IMR-90 (cell line): Measurements from ENCODE around the gene SLC30A2. TPM values are rescaled to one million over a fixed set of nuclear protein-coding genes. Genes with fewer than 3 reads are reported as not detected.

Source experiments
- ATAC-seq: fragments of 200-7000 bp; cut with Tn5 transposase; 2 replicates; pipeline ENCODE4 v1.9.1; 2020; ENCODE audit warnings: low read depth, mild to moderate bottlenecking, moderate library complexity
- BruUV-seq: library from RNA; stranded (reverse); fragments of 400-500 nt; replicated peaks from 2 replicates; lab custom pipeline; 2021; lab: Mats Ljungman, UMichigan
- CTCF ChIA-PET: fragments of 300-600 bp; formaldehyde crosslinking; extraction: SDS; loops from one replicate; lab custom pipeline; 2021; ENCODE audit warnings: antibody characterized with exemption; lab: Yijun Ruan, JAX
- POLR2A ChIA-PET: fragments of 300-600 bp; sonication (Branson Sonifier 250); formaldehyde crosslinking; loops from one replicate; lab custom pipeline; 2022; ENCODE audit warnings: antibody characterized with exemption; ENCODE audit not compliant: unreplicated experiment; lab: Charles Lee
- DNase-seq: peaks from one replicate; pipeline ENCODE4 v3.0.0; 2013
- H2AFZ ChIP-seq: replicated peaks from 2 replicates; pipeline ENCODE3; 2013; ENCODE audit warnings: low read length, mild to moderate bottlenecking; ENCODE audit not compliant: poor library complexity
- H2AK5ac ChIP-seq: 2 replicates; pipeline ENCODE4 v1.6.1; 2013; ENCODE audit warnings: low read depth, low read length, inconsistent platforms
- H2AK9ac ChIP-seq: replicated peaks from 2 replicates; pipeline ENCODE3; 2013; ENCODE audit warnings: mild to moderate bottlenecking, low read depth, low read length, moderate library complexity; ENCODE audit not compliant: poor library complexity
- H2BK120ac ChIP-seq: 2 replicates; pipeline ENCODE4 v1.6.1; 2013; ENCODE audit warnings: low read depth, low read length, inconsistent platforms
- H2BK15ac ChIP-seq: 3 replicates; pipeline ENCODE4 v1.6.1; 2013; ENCODE audit warnings: low read depth, low read length, inconsistent platforms
- H2BK20ac ChIP-seq: 2 replicates; pipeline ENCODE4 v1.6.1; 2013; ENCODE audit warnings: low read depth, mild to moderate bottlenecking, inconsistent platforms, low read length, moderate library complexity
- H2BK5ac ChIP-seq: 2 replicates; pipeline ENCODE4 v1.6.1; 2013; ENCODE audit warnings: mild to moderate bottlenecking, low read depth, low read length, inconsistent platforms; ENCODE audit not compliant: poor library complexity, severe bottlenecking
- H3K14ac ChIP-seq: replicated peaks from 2 replicates; pipeline ENCODE4 v1.6.1; 2013; ENCODE audit warnings: low read depth, low read length, inconsistent platforms
- H3K18ac ChIP-seq: 2 replicates; pipeline ENCODE4 v1.6.1; 2013; ENCODE audit warnings: low read depth, low read length, control low read depth
- H3K23ac ChIP-seq: 2 replicates; pipeline ENCODE4 v1.6.1; 2013; ENCODE audit warnings: low read depth, low read length, inconsistent platforms
- H3K27ac ChIP-seq: 2 replicates; pipeline ENCODE4 v1.5.1; 2013; ENCODE audit warnings: mild to moderate bottlenecking, control low read depth, low read length; ENCODE audit not compliant: insufficient read depth
- H3K27me3 ChIP-seq: 2 replicates; pipeline ENCODE4 v1.6.1; 2013; ENCODE audit warnings: low read length; ENCODE audit not compliant: control insufficient read depth, insufficient read depth
- H3K36me3 ChIP-seq: 2 replicates; pipeline ENCODE4 v1.6.1; 2013; ENCODE audit warnings: low read length, mixed read lengths; ENCODE audit not compliant: control insufficient read depth, insufficient read depth
- H3K4ac ChIP-seq: 2 replicates; pipeline ENCODE4 v1.6.1; 2013; ENCODE audit warnings: low read depth, low read length, inconsistent platforms
- H3K4me1 ChIP-seq: 2 replicates; pipeline ENCODE4 v1.6.1; 2013; ENCODE audit warnings: low read length, mixed read lengths; ENCODE audit not compliant: control insufficient read depth, insufficient read depth
- H3K4me2 ChIP-seq: 2 replicates; pipeline ENCODE4 v1.6.1; 2013; ENCODE audit warnings: low read depth, mild to moderate bottlenecking, control low read depth, low read length, moderate library complexity
- H3K4me3 ChIP-seq: 2 replicates; pipeline ENCODE4 v1.5.1; 2013; ENCODE audit warnings: low read depth, mild to moderate bottlenecking, control low read depth, low read length, moderate library complexity; ENCODE audit not compliant: insufficient read depth
- H3K56ac ChIP-seq: 2 replicates; pipeline ENCODE4 v1.6.1; 2013; ENCODE audit warnings: low read length, inconsistent platforms; ENCODE audit not compliant: insufficient read depth; ENCODE audit errors: extremely low read depth
- H3K79me1 ChIP-seq, 2 experiments: 2 replicates each; pipeline ENCODE4 v1.6.1; 2013; ENCODE audit warnings: low read length in 2 of 2, inconsistent platforms in 1 of 2, low read depth in 1 of 2
- H3K9ac ChIP-seq: 2 replicates; pipeline ENCODE4 v1.6.1; 2013; ENCODE audit warnings: low read depth, low read length, control low read depth
- H3K9me1 ChIP-seq: 2 replicates; pipeline ENCODE4 v1.6.1; 2013; ENCODE audit warnings: low read length, inconsistent platforms; ENCODE audit not compliant: insufficient read depth
- H3K9me3 ChIP-seq: 2 replicates; pipeline ENCODE4 v1.6.1; 2013; ENCODE audit warnings: low read length; ENCODE audit not compliant: control insufficient read depth, insufficient read depth
- H4K20me1 ChIP-seq: 2 replicates; pipeline ENCODE4 v1.6.1; 2013; ENCODE audit warnings: low read length, inconsistent platforms; ENCODE audit not compliant: insufficient read depth
- H4K5ac ChIP-seq: 2 replicates; pipeline ENCODE4 v1.6.1; 2013; ENCODE audit warnings: mild to moderate bottlenecking, low read depth, low read length, control low read depth
- H4K8ac ChIP-seq, 2 experiments: 2 replicates each; pipeline ENCODE4 v1.6.1; 2013; ENCODE audit warnings: low read depth in 2 of 2, low read length in 2 of 2, control low read depth in 1 of 2, inconsistent platforms in 1 of 2
- H4K91ac ChIP-seq: 2 replicates; pipeline ENCODE4 v1.6.1; 2013; ENCODE audit warnings: low read depth, low read length, inconsistent platforms; ENCODE audit not compliant: insufficient read depth
- BHLHE40 ChIP-seq: fragments of 150-350 bp; IDR thresholded peaks from 2 replicates; pipeline ENCODE4 v1.6.1; 2016; ENCODE audit warnings: mild to moderate bottlenecking, low read depth, low read length
- CTCF ChIP-seq: conservative IDR thresholded peaks from 2 replicates; pipeline ENCODE4 v1.5.1; 2012; ENCODE audit warnings: mild to moderate bottlenecking, low read depth, low read length, improper control_type of control experiment
- ELK1 ChIP-seq: fragments of 150-350 bp; IDR thresholded peaks from 2 replicates; pipeline ENCODE4 v1.6.1; 2016; ENCODE audit warnings: low read depth, mild to moderate bottlenecking, low read length, moderate library complexity, borderline replicate concordance
- FOS ChIP-seq: fragments of 150-350 bp; IDR thresholded peaks from 2 replicates; pipeline ENCODE4 v1.6.1; 2016; ENCODE audit warnings: low read depth, low read length
- MAFK ChIP-seq: IDR thresholded peaks from 2 replicates; pipeline ENCODE4 v1.6.1; 2012; ENCODE audit warnings: low read depth, low read length, improper control_type of control experiment
- MAZ ChIP-seq: IDR thresholded peaks from 2 replicates; pipeline ENCODE4 v1.6.1; 2012; ENCODE audit warnings: low read depth, mild to moderate bottlenecking, low read length, improper control_type of control experiment, moderate library complexity, borderline replicate concordance
- MXI1 ChIP-seq: IDR thresholded peaks from 2 replicates; pipeline ENCODE4 v1.6.1; 2012; ENCODE audit warnings: low read depth, mild to moderate bottlenecking, low read length, moderate library complexity, borderline replicate concordance
- NFE2L2 ChIP-seq: fragments of 150-350 bp; IDR thresholded peaks from 2 replicates; pipeline ENCODE4 v1.6.1; 2016; ENCODE audit warnings: low read depth, mild to moderate bottlenecking, low read length
- RAD21 ChIP-seq: IDR thresholded peaks from 2 replicates; pipeline ENCODE4 v1.6.1; 2012; ENCODE audit warnings: low read length, improper control_type of control experiment
- RCOR1 ChIP-seq: IDR thresholded peaks from 2 replicates; pipeline ENCODE4 v1.6.1; 2012; ENCODE audit warnings: mild to moderate bottlenecking, low read length, improper control_type of control experiment; ENCODE audit not compliant: insufficient replicate concordance
- RFX5 ChIP-seq: IDR thresholded peaks from 2 replicates; pipeline ENCODE4 v1.8.0; 2012; ENCODE audit warnings: low read depth, mild to moderate bottlenecking, low read length, moderate library complexity
- SMC3 ChIP-seq: fragments of 150-350 bp; IDR thresholded peaks from 2 replicates; pipeline ENCODE4 v1.6.1; 2016; ENCODE audit warnings: low read depth, mild to moderate bottlenecking, antibody characterized with exemption, low read length, moderate library complexity
- USF2 ChIP-seq: fragments of 150-350 bp; IDR thresholded peaks from 2 replicates; pipeline ENCODE4 v1.6.1; 2017; ENCODE audit warnings: mild to moderate bottlenecking, antibody characterized with exemption, low read length, low read depth
- WGBS, 2 experiments: methylation state at CpG; one replicate each; pipeline versions ENCODE4 v1.1.5 to v1.1.7; 2013; ENCODE audit warnings: missing lambda C conversion rate in 2 of 2; ENCODE audit not compliant: insufficient read length in 1 of 2; ENCODE audit errors: extremely low coverage in 2 of 2; 5-methylcytosine and 5-hydroxymethylcytosine counted together
- dilution Hi-C: fragments of 300-500 bp; cut with HindIII; formaldehyde crosslinking; loops from one replicate; pipeline ENCODE4 v1.14.3; 2018; ENCODE audit warnings: low sequenced_read_pairs; ENCODE audit not compliant: unreplicated experiment
- in situ Hi-C: fragments of 300-500 bp; cut with MboI; formaldehyde crosslinking; loops from 3 replicates; pipeline ENCODE4 v1.14.3; 2019; ENCODE audit warnings: low sequenced_read_pairs, inconsistent platforms, mixed read lengths
- intact Hi-C: fragments of 100-400 bp; cut with micrococcal nuclease; formaldehyde crosslinking; loops from 2 replicates; pipeline ENCODE4 v1.10.0; 2022
- polyA plus RNA-seq, 3 experiments: library from polyadenylated mRNA; depleted of rRNA; stranded (reverse); fragments of >200 nt; gene quantifications; 2 replicates each; pipeline ENCODE4 v1.2.3, GENCODE V29; 2012; ENCODE audit warnings: low replicate concordance in 1 of 3
- total RNA-seq: library from RNA; depleted of rRNA; stranded (reverse); fragments of >200 nt; gene quantifications from 2 replicates; pipeline ENCODE4 v1.2.3, GENCODE V29; 2012

SLC30A2 gene
- total and polyA plus RNA-seq, 2 of the 4 experiments (the other 2 are of a cell fraction) = not detected

- WGBS, 2 experiments = no CpG with 5 or more reads among the region's 3 CpGs
- H2AFZ ChIP-seq = no peak overlapping the region
- no peak overlapping the region for H2AK5ac ChIP-seq
- H3K9ac ChIP-seq = no peak overlapping the region
- H2AK9ac ChIP-seq = no peak overlapping the region
- no peak overlapping the region for H3K4ac ChIP-seq
- H3K14ac ChIP-seq = no peak overlapping the region
- no peak overlapping the region for H3K56ac ChIP-seq
- no peak overlapping the region for H3K4me2 ChIP-seq
- no peaks in the 10 kb centered on the region for H4K20me1 ChIP-seq
- ChIA-PET POLR2A (no interaction called here), CTCF (no interaction called here)
- H3K23ac ChIP-seq = no peak overlapping the region
- H3K27ac ChIP-seq = no peak overlapping the region
- no peaks in the 10 kb centered on the region for H3K36me3 ChIP-seq
- no peak overlapping the region for H3K18ac ChIP-seq
- dilution Hi-C loops = no loop called here
- H3K9me1 ChIP-seq = no peaks in the 10 kb centered on the region
- intact Hi-C loops = no loop called here
- no peak overlapping the region for H4K91ac ChIP-seq
- no peak overlapping the region for H3K4me3 ChIP-seq
- no peaks in the 10 kb centered on the region for H3K9me3 ChIP-seq
- no peak overlapping the region for H2BK20ac ChIP-seq
- H3K79me1 ChIP-seq = no peaks in the 10 kb centered on the region
- H2BK5ac ChIP-seq = no peak overlapping the region
- BruUV-seq = no TSS peak
- DNase-seq (no peak), ATAC-seq (no peak)
- TF ChIP-seq CTCF (no peak), RFX5 (no peak), MAFK (no peak), FOS (no peak), RAD21 (no peak), MXI1 (no peak), BHLHE40 (no peak), MAZ (no peak), USF2 (no peak), ELK1 (no peak), RCOR1 (no peak), SMC3 (no peak), NFE2L2 (no peak)
- peaks cover 38% of the 10 kb centered on the region for H3K27me3 ChIP-seq
- H4K5ac ChIP-seq = no peak overlapping the region
- no peak overlapping the region for H4K8ac ChIP-seq
- H2BK120ac ChIP-seq = no peak overlapping the region
- no peaks in the 10 kb centered on the region for H3K4me1 ChIP-seq
- in situ Hi-C loops = no loop called here
- no peak overlapping the region for H2BK15ac ChIP-seq
Measured at GRCh38 chr1:26090893-26091292, 45.0 kb upstream of the SLC30A2 start.
